ENCODE results near the gene LMNTD1. TPM values are rescaled to one million over a fixed set of nuclear protein-coding genes. Genes with fewer than 3 reads are reported as not detected.
"Not testable (repeated sequence)": the region's sequence is repeated elsewhere in the genome, so short reads cannot be mapped to it uniquely, and the experiment has no call there.

The LMNTD1 gene
- total RNA-seq, 2 experiments from 2014 or later, result not detected

GRCh38 chr12:25493682-25494081 is 59.4 kb downstream of the LMNTD1 start:
- DNase-seq, result no peak
- ChIA-PET CTCF (no interaction called here), POLR2A (no interaction called here)
- TF ChIP-seq CTCF (IDR thresholded peaks at IDR 0.05), result no peak
- Histone ChIP-seq H3K9me3 (ENCODE audit: control insufficient read depth in 1 of 2, insufficient read depth in 1 of 2, low read length in 2 of 2) (peaks cover 0 to 8% of the 10 kb centered on the region in 2 experiments), H3K4me3 (ENCODE audit: low read length) (no peak overlapping the region), H3K4me1 (ENCODE audit: insufficient read depth, low read length) (no peaks in the 10 kb centered on the region), H3K27me3 (ENCODE audit: control insufficient read depth in 1 of 2, insufficient read depth in 2 of 2, low read length in 2 of 2) (no peaks in the 10 kb centered on the region), H3K27ac (ENCODE audit: low read depth in 1 of 2, low read length in 2 of 2) (no peak overlapping the region), H3K36me3 (ENCODE audit: insufficient read depth, low read length) (no peaks in the 10 kb centered on the region)
- ATAC-seq (ENCODE audit: poor library complexity), result no peak
- H3K27ac Mint-ChIP-seq, result no peak overlapping the region
- H3K27me3 Mint-ChIP-seq, result peaks cover 4% of the 10 kb centered on the region
- intact Hi-C loops (cut with DNase I, micrococcal nuclease), result loop anchor here in 1 of 2 experiments (5.0 kb wide), 1 partner anchor 796 kb away; no protein-coding TSS in a partner anchor
- H3K9me3 Mint-ChIP-seq, result peaks cover 2% of the 10 kb centered on the region
- no peak overlapping the region for H3K4me3 Mint-ChIP-seq
- H3K36me3 Mint-ChIP-seq (ENCODE audit: low read depth), result no peaks in the 10 kb centered on the region
- H3K4me1 Mint-ChIP-seq (ENCODE audit: low read depth), result peaks cover 13% of the 10 kb centered on the region

- CTCF ChIA-PET, result interaction anchor here (1.1 kb wide), 1 partner anchor 9 kb away, joined by 3 read pairs; no protein-coding TSS in a partner anchor
- intact Hi-C loops (cut with DNase I, micrococcal nuclease), result loop anchor here in 1 of 2 experiments (5.0 kb wide), 1 partner anchor 794 kb away; no protein-coding TSS in a partner anchor
Measured at GRCh38 chr12:25491396-25492325, 61.4 kb downstream of the LMNTD1 start.

GRCh38 chr12:25488956-25489870 is 63.9 kb downstream of the LMNTD1 start:
- DNase-seq; POLR2A ChIA-PET; H3K36me3 ChIP-seq (ENCODE audit: insufficient read depth, low read length); H3K9me3 Mint-ChIP-seq; intact Hi-C loops (cut with DNase I, micrococcal nuclease); H3K4me1 Mint-ChIP-seq (ENCODE audit: low read depth); H3K27ac Mint-ChIP-seq; H3K4me3 ChIP-seq (ENCODE audit: low read length); ATAC-seq (ENCODE audit: poor library complexity); H3K36me3 Mint-ChIP-seq (ENCODE audit: low read depth); H3K27ac ChIP-seq (ENCODE audit: low read depth in 1 of 2, low read length in 2 of 2); H3K27me3 Mint-ChIP-seq; H3K9me3 ChIP-seq (ENCODE audit: control insufficient read depth in 1 of 2, insufficient read depth in 1 of 2, low read length in 2 of 2); CTCF ChIA-PET; H3K4me3 Mint-ChIP-seq; H3K27me3 ChIP-seq (ENCODE audit: control insufficient read depth in 1 of 2, insufficient read depth in 2 of 2, low read length in 2 of 2); H3K4me1 ChIP-seq (ENCODE audit: insufficient read depth, low read length): not testable (repeated sequence)

More at GRCh38 chr12:25491396-25492325, 61.4 kb downstream of the LMNTD1 start:
- Mint-ChIP-seq H3K9me3 (no peaks in the 10 kb centered on the region), H3K27ac (no peak overlapping the region), H3K4me1 (ENCODE audit: low read depth) (peaks cover 12% of the 10 kb centered on the region), H3K36me3 (ENCODE audit: low read depth) (no peaks in the 10 kb centered on the region), H3K27me3 (peaks cover 4% of the 10 kb centered on the region), H3K4me3 (no peak overlapping the region)
- ATAC-seq (ENCODE audit: poor library complexity), result no peak
- Histone ChIP-seq H3K4me1 (ENCODE audit: insufficient read depth, low read length) (no peaks in the 10 kb centered on the region), H3K9me3 (ENCODE audit: control insufficient read depth in 1 of 2, insufficient read depth in 1 of 2, low read length in 2 of 2) (peaks cover 0 to 3% of the 10 kb centered on the region in 2 experiments), H3K4me3 (ENCODE audit: low read length) (no peak overlapping the region), H3K36me3 (ENCODE audit: insufficient read depth, low read length) (no peaks in the 10 kb centered on the region), H3K27me3 (ENCODE audit: control insufficient read depth in 1 of 2, insufficient read depth in 2 of 2, low read length in 2 of 2) (no peaks in the 10 kb centered on the region), H3K27ac (ENCODE audit: low read depth in 1 of 2, low read length in 2 of 2) (no peak overlapping the region)
- no peak for DNase-seq
- POLR2A ChIA-PET, result no interaction called here
- TF ChIP-seq CTCF (IDR thresholded peaks at IDR 0.05), result no peak
